GM23248 (cell line): ENCODE results near the gene ACOT7. TPM values are rescaled to one million over a fixed set of nuclear protein-coding genes. Genes with fewer than 3 reads are reported as not detected.
"Not testable (repeated sequence)": the region's sequence is repeated elsewhere in the genome, so short reads cannot be mapped to it uniquely, and the experiment has no call there.

Experiments
- DNase-seq: peaks from one replicate; pipeline ENCODE4 v3.0.0-alpha.2; 2015
- H2AFZ ChIP-seq: fragments of 200-600 bp; sonication (generic); 2 replicates; pipeline ENCODE4 v1.6.1; 2016; ENCODE audit warnings: antibody characterized with exemption
- H3F3A ChIP-seq: fragments of 200-600 bp; sonication (generic); 2 replicates; pipeline ENCODE4 v1.6.1; 2016; ENCODE audit warnings: mild to moderate bottlenecking, antibody characterized with exemption, mixed run types; ENCODE audit not compliant: insufficient read depth
- H3K27ac ChIP-seq: fragments of 200-600 bp; sonication (generic); 2 replicates; pipeline ENCODE4 v1.5.1; 2016; ENCODE audit warnings: mild to moderate bottlenecking
- H3K27me3 ChIP-seq: fragments of 200-600 bp; sonication (generic); replicated peaks from 2 replicates; pipeline ENCODE4 v1.6.1; 2016; ENCODE audit warnings: mild to moderate bottlenecking; ENCODE audit not compliant: insufficient read depth
- H3K36me3 ChIP-seq: fragments of 200-600 bp; sonication (generic); 2 replicates; pipeline ENCODE4 v1.6.1; 2016; ENCODE audit warnings: low read depth, mild to moderate bottlenecking
- H3K4me1 ChIP-seq: fragments of 200-600 bp; sonication (generic); 2 replicates; pipeline ENCODE4 v1.6.1; 2016; ENCODE audit warnings: mild to moderate bottlenecking; ENCODE audit not compliant: insufficient read depth
- H3K4me2 ChIP-seq: fragments of 200-600 bp; sonication (generic); one replicate; pipeline ENCODE4 v1.6.1; 2016; ENCODE audit warnings: mild to moderate bottlenecking; ENCODE audit not compliant: unreplicated experiment
- H3K4me3 ChIP-seq: fragments of 200-600 bp; sonication (generic); 2 replicates; pipeline ENCODE4 v1.5.1; 2016; ENCODE audit warnings: mild to moderate bottlenecking
- H3K79me2 ChIP-seq: fragments of 200-600 bp; sonication (generic); 2 replicates; pipeline ENCODE4 v1.6.1; 2016; ENCODE audit warnings: mild to moderate bottlenecking; ENCODE audit not compliant: insufficient read depth
- H3K9ac ChIP-seq: fragments of 200-600 bp; sonication (generic); 2 replicates; pipeline ENCODE4 v1.6.1; 2016; ENCODE audit warnings: mild to moderate bottlenecking
- H3K9me2 ChIP-seq: fragments of 200-600 bp; sonication (generic); 2 replicates; pipeline ENCODE4 v1.6.1; 2016; ENCODE audit warnings: mixed run types, mild to moderate bottlenecking, moderate library complexity; ENCODE audit not compliant: insufficient read depth
- H3K9me3 ChIP-seq: fragments of 200-600 bp; sonication (generic); one replicate; pipeline ENCODE4 v1.6.1; 2017; ENCODE audit warnings: low read depth
- H4K20me1 ChIP-seq: fragments of 200-600 bp; sonication (generic); 2 replicates; pipeline ENCODE4 v1.6.0; 2016; ENCODE audit not compliant: insufficient read depth
- EZH2 ChIP-seq: fragments of 200-600 bp; sonication (generic); IDR thresholded peaks from 2 replicates; pipeline ENCODE4 v1.6.1; 2018; ENCODE audit warnings: antibody characterized with exemption, mild to moderate bottlenecking; ENCODE audit not compliant: insufficient read depth, poor library complexity, severe bottlenecking
- EZH2phosphoT487 ChIP-seq: fragments of 200-600 bp; sonication (generic); IDR thresholded peaks from 2 replicates; pipeline ENCODE4 v1.6.1; 2018; ENCODE audit warnings: antibody characterized with exemption, moderate library complexity, mild to moderate bottlenecking, low read depth; ENCODE audit not compliant: insufficient read depth
- WGBS, 2 experiments: methylation state at CpG; one replicate each; pipeline ENCODE4 v1.1.6; 2015 to 2017; ENCODE audit warnings: low lambda C conversion rate in 2 of 2, low coverage in 1 of 2; ENCODE audit errors: missing lambda C conversion rate in 2 of 2; 5-methylcytosine and 5-hydroxymethylcytosine counted together
- in situ Hi-C: fragments of 300-500 bp; cut with MboI; formaldehyde crosslinking; loops from 2 replicates; pipeline ENCODE4 v1.15.0; 2020
- microRNA-seq: library from miRNA; unstranded; fragments of <30 nt; microRNA quantifications from one replicate; pipeline ENCODE4, GENCODE V29; 2016; ENCODE audit warnings: borderline number of aligned reads
- polyA plus RNA-seq: library from polyadenylated mRNA; unstranded; fragments of >200 nt; fragmentation: Nextera tagmentation; extraction: Ambion mirVana; gene quantifications from 2 replicates; pipeline ENCODE4 v1.2.1, GENCODE V29; 2016
- small RNA-seq: library from RNA; depleted of rRNA; stranded (forward); fragments of <200 nt; gene quantifications from one replicate; pipeline ENCODE3, GENCODE V24; 2014; ENCODE audit warnings: low read depth, low replicate concordance
- total RNA-seq: library from RNA; depleted of rRNA; stranded (reverse); fragments of >200 nt; shearing (Covaris generic); gene quantifications from 2 replicates; pipeline ENCODE4 v1.2.3, GENCODE V29; 2014; rRNA removed

Gene ACOT7
- total and polyA plus RNA-seq, 2 experiments from 2014 or later, result 25.7 to 74.7 TPM

GRCh38 chr1:6221210-6221784 is 172.3 kb downstream of the ACOT7 start:
- Histone ChIP-seq H3K4me1 (no peaks in the 10 kb centered on the region), H3K9ac (no peak overlapping the region), H3K27me3 (no peaks in the 10 kb centered on the region), H3F3A (0 out of 2 replicates have a peak, but pooled peaks cover 8% of the 10 kb centered on the region), H2AFZ (no peak overlapping the region), H3K27ac (no peak overlapping the region), H4K20me1 (no peaks in the 10 kb centered on the region), H3K9me2 (no peaks in the 10 kb centered on the region), H3K79me2 (no peaks in the 10 kb centered on the region), H3K4me3 (no peak overlapping the region), H3K4me2 (no peak overlapping the region), H3K36me3 (peaks cover 14% of the 10 kb centered on the region; the same call in 1 of the 2 replicates), H3K9me3 (no peaks in the 10 kb centered on the region)
- TF ChIP-seq EZH2phosphoT487, result no peak
- TF ChIP-seq EZH2, result no peak
- no peak for DNase-seq
- 92 to 97% methylated on average over 12 of the region's 12 CpGs for WGBS, 2 experiments
- in situ Hi-C loops, result no loop called here

DNA sequence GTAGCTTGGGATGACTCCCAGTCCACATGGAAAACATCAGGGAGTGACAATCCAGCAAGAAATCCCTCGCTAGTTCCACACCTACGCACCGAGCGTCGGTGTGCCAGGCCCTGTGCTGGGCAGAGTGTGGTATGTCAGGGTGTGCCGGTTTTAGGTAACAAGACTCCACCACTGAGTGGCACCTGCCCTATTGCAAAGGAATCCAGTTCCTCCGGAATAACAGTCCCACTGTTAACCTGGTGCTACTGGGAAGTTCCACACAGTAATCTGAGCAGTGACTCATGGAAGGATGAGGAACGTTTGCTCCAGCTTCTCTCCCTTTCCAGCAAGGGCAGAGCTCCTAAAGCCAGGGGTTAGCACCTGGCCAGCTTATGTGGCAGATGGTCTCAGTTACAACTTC is 173.3 kb downstream of the ACOT7 start:
- no peaks in the 10 kb centered on the region for H4K20me1 ChIP-seq
- H3K27ac ChIP-seq, result no peak overlapping the region
- WGBS, 2 experiments, result 81 to 87% methylated on average over 8 of the region's 8 CpGs
- H3K4me1 ChIP-seq, result no peaks in the 10 kb centered on the region
- in situ Hi-C loops, result no loop called here
- TF ChIP-seq EZH2 (no peak), EZH2phosphoT487 (no peak)
- H3K9ac ChIP-seq, result no peak overlapping the region
- H3K27me3 ChIP-seq, result no peaks in the 10 kb centered on the region
- no peaks in the 10 kb centered on the region for H3K9me3 ChIP-seq
- H2AFZ ChIP-seq, result no peak overlapping the region
- H3K36me3 ChIP-seq, result peaks cover 14% of the 10 kb centered on the region; the same call in 1 of the 2 replicates
- H3K79me2 ChIP-seq, result no peaks in the 10 kb centered on the region
- H3K9me2 ChIP-seq, result no peaks in the 10 kb centered on the region
- H3K4me3 ChIP-seq, result no peak overlapping the region
- no peak for DNase-seq
- H3F3A ChIP-seq, result 0 out of 2 replicates have a peak, but pooled peaks cover 8% of the 10 kb centered on the region
- H3K4me2 ChIP-seq, result no peak overlapping the region

DNA sequence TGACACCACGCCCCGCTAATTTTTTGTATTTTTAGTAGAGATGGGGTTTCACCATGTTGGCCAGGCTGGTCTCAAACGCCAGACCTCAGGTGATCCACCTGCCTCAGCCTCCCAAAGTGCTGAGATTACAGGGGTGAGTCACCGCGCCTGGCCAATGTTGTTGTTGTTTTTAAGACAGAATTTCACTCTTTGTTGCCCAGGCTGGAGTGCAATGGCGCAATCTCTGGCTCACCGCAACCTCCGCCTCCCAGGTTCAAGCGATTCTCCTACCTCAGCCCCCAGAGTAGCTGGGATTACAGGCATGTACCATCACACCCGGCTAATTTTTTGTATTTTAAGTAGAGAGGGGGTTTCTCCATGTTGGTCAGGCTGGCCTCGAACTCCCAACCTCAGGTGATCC is 173.9 kb downstream of the ACOT7 start:
- H3K79me2 ChIP-seq, H2AFZ ChIP-seq, H3K9me2 ChIP-seq, H3K4me3 ChIP-seq, in situ Hi-C loops, H3K9me3 ChIP-seq, H3K9ac ChIP-seq, H3K27ac ChIP-seq, DNase-seq, H3K27me3 ChIP-seq, H3F3A ChIP-seq, H3K4me1 ChIP-seq, H4K20me1 ChIP-seq, H3K4me2 ChIP-seq: not testable (repeated sequence)
- peaks cover 11% of the 10 kb centered on the region; the same call in 1 of the 2 replicates for H3K36me3 ChIP-seq
- 90 to 96% methylated on average over 11 of the region's 11 CpGs for WGBS, 2 experiments

DNA sequence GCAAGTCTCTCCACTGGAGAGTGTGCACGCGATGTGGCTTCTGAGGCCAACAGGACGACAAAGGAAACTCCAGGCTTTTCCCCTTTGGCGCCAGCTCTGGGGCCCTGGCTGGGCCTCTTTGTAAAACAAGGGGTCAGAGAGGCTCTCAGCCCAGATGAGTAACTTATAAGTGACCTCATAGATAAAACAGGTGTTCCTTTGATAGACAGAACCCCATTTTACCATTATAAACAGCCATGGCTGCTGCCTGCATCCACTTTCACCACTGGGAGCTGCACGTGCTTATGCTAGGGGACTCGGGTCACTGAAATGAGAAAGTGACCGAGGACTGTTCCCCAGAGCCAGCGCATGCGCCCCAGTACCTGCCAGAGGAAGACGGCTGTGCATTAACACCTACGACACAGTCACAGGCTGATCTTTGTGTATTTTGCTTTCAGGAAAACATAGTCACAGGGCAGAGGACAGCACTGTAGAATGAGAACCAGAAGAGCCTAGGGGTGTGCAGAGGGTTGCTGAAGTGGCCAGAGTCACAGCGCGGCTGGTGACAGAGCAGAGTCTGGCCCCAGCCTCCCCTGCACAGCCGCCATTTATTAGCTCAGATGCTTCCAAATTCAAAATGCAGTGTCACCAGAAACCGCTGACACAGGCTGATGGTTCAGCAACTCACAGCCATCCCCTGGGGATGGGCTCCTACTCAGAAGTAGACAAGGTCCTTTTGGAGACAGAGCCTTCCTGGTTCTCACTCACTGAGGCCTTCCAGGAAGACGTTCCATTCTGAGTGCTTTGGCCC is 175.0 kb downstream of the ACOT7 start:
- no peak for DNase-seq
- Histone ChIP-seq H4K20me1 (no peaks in the 10 kb centered on the region), H2AFZ (no peak overlapping the region), H3K27ac (no peak overlapping the region), H3K4me2 (no peak overlapping the region), H3F3A (no peaks in the 10 kb centered on the region), H3K4me3 (no peak overlapping the region), H3K4me1 (no peaks in the 10 kb centered on the region), H3K36me3 (0 out of 2 replicates have a peak, but pooled peaks cover 3% of the 10 kb centered on the region), H3K9me2 (no peaks in the 10 kb centered on the region), H3K9ac (no peak overlapping the region), H3K9me3 (no peaks in the 10 kb centered on the region), H3K79me2 (no peaks in the 10 kb centered on the region), H3K27me3 (no peaks in the 10 kb centered on the region)
- in situ Hi-C loops, result no loop called here
- WGBS, 2 experiments, result 85 to 88% methylated on average over 16 of the region's 16 CpGs
- no peak for TF ChIP-seq EZH2phosphoT487
- TF ChIP-seq EZH2, result no peak

Small RNA genes lying within 50 kb of the gene (microRNA-seq; reads per million reads assigned to microRNA genes)
- not detected for gene MIR4252

Small RNA genes lying within 50 kb of the gene (small RNA-seq; reads per million reads assigned to genes)
- gene MIR4252, result not detected

Other genes with a start within 250 kb of the ACOT7 start
- gene CHD5, start 213.4 kb downstream of the ACOT7 start, total RNA-seq, result 0.11 and 0.25 TPM in 2 replicates
- gene CHD5, start 213.4 kb downstream of the ACOT7 start, polyA plus RNA-seq, result 0.10 TPM in 1 of 2 replicates, not detected in the other
- gene RPL22, start 194.2 kb downstream of the ACOT7 start, total RNA-seq, result 101 and 127 TPM in 2 replicates
- gene RPL22, start 194.2 kb downstream of the ACOT7 start, polyA plus RNA-seq, result 124 and 137 TPM in 2 replicates
- gene RNF207, start 187.6 kb downstream of the ACOT7 start, total RNA-seq, result 30.3 and 32.8 TPM in 2 replicates
- gene RNF207, start 187.6 kb downstream of the ACOT7 start, polyA plus RNA-seq, result 6.2 and 8.6 TPM in 2 replicates
- gene ICMT, start 157.8 kb downstream of the ACOT7 start, total RNA-seq, result 110 and 119 TPM in 2 replicates
- 69.4 and 71.5 TPM in 2 replicates for gene ICMT, start 157.8 kb downstream of the ACOT7 start, polyA plus RNA-seq
- not detected in 2 replicates for gene HES3, start 149.6 kb downstream of the ACOT7 start, total RNA-seq
- not detected in 2 replicates for gene HES3, start 149.6 kb downstream of the ACOT7 start, polyA plus RNA-seq
- gene GPR153, start 132.7 kb downstream of the ACOT7 start, total RNA-seq, result 8.0 and 8.6 TPM in 2 replicates
- gene GPR153, start 132.7 kb downstream of the ACOT7 start, polyA plus RNA-seq, result 0.69 and 0.84 TPM in 2 replicates
- not detected in 2 replicates for gene HES2, start 26.2 kb upstream of the ACOT7 start, total RNA-seq
- not detected in 2 replicates for gene HES2, start 26.2 kb upstream of the ACOT7 start, polyA plus RNA-seq
- gene ESPN, start 31.0 kb upstream of the ACOT7 start, total RNA-seq, result not detected in 2 replicates
- not detected in 2 replicates for gene ESPN, start 31.0 kb upstream of the ACOT7 start, polyA plus RNA-seq
- 5.6 and 12.1 TPM in 2 replicates for gene TNFRSF25, start 72.4 kb upstream of the ACOT7 start, total RNA-seq
- 2.5 and 3.1 TPM in 2 replicates for gene TNFRSF25, start 72.4 kb upstream of the ACOT7 start, polyA plus RNA-seq
- gene PLEKHG5, start 97.9 kb upstream of the ACOT7 start, total RNA-seq, result 7.0 and 7.6 TPM in 2 replicates
- gene PLEKHG5, start 97.9 kb upstream of the ACOT7 start, polyA plus RNA-seq, result 2.0 and 2.8 TPM in 2 replicates
- gene NOL9, start 160.7 kb upstream of the ACOT7 start, total RNA-seq, result 16.6 and 27.8 TPM in 2 replicates
- 13.0 and 15.7 TPM in 2 replicates for gene NOL9, start 160.7 kb upstream of the ACOT7 start, polyA plus RNA-seq
- not detected in 2 replicates for gene TAS1R1, start 161.5 kb upstream of the ACOT7 start, total RNA-seq
- gene TAS1R1, start 161.5 kb upstream of the ACOT7 start, polyA plus RNA-seq, result not detected in 2 replicates
- gene ZBTB48, start 186.2 kb upstream of the ACOT7 start, total RNA-seq, result 16.4 and 31.7 TPM in 2 replicates
- 11.2 and 15.4 TPM in 2 replicates for gene ZBTB48, start 186.2 kb upstream of the ACOT7 start, polyA plus RNA-seq
- gene KLHL21, start 209.1 kb upstream of the ACOT7 start, total RNA-seq, result 39.3 and 52.9 TPM in 2 replicates
- gene KLHL21, start 209.1 kb upstream of the ACOT7 start, polyA plus RNA-seq, result 16.6 and 17.7 TPM in 2 replicates
- 21.3 and 21.5 TPM in 2 replicates for gene PHF13, start 220.0 kb upstream of the ACOT7 start, total RNA-seq
- gene PHF13, start 220.0 kb upstream of the ACOT7 start, polyA plus RNA-seq, result 11.2 and 11.6 TPM in 2 replicates
- gene THAP3, start 231.1 kb upstream of the ACOT7 start, total RNA-seq, result 14.5 and 18.8 TPM in 2 replicates
- 19.0 and 19.5 TPM in 2 replicates for gene THAP3, start 231.1 kb upstream of the ACOT7 start, polyA plus RNA-seq